DOHH2 (cell line): Measurements from ENCODE around the gene DUSP10.

ENCODE experiments used
- H3F3A ChIP-seq: fragments of 200-600 bp; sonication (generic), shearing (Covaris generic); 2 replicates; pipeline ENCODE4 v1.6.0; 2016; ENCODE audit warnings: antibody characterized with exemption, mild to moderate bottlenecking; ENCODE audit not compliant: control insufficient read depth, insufficient read depth
- H3K27ac ChIP-seq: fragments of 200-600 bp; sonication (generic); 2 replicates; pipeline ENCODE4 v1.5.1; 2014; ENCODE audit warnings: low read depth, mild to moderate bottlenecking, low read length, moderate library complexity
- H3K27me3 ChIP-seq: fragments of 200-600 bp; sonication (generic); 2 replicates; pipeline ENCODE4 v1.6.1; 2014; ENCODE audit warnings: mild to moderate bottlenecking, low read length, mixed read lengths; ENCODE audit not compliant: control insufficient read depth
- H3K36me3 ChIP-seq: fragments of 200-600 bp; sonication (generic); 2 replicates; pipeline ENCODE4 v1.6.1; 2014; ENCODE audit warnings: mild to moderate bottlenecking, low read length, moderate library complexity, mixed read lengths; ENCODE audit not compliant: control insufficient read depth
- H3K4me1 ChIP-seq: fragments of 200-600 bp; sonication (generic); 2 replicates; pipeline ENCODE4 v1.6.1; 2014; ENCODE audit warnings: mild to moderate bottlenecking, low read length, mixed read lengths; ENCODE audit not compliant: control insufficient read depth
- H3K4me2 ChIP-seq: fragments of 200-600 bp; sonication (generic); 2 replicates; pipeline ENCODE4 v1.6.0; 2014; ENCODE audit warnings: mild to moderate bottlenecking, low read length, moderate library complexity
- H3K4me3 ChIP-seq: fragments of 200-600 bp; sonication (generic); 2 replicates; pipeline ENCODE4 v1.5.1; 2014; ENCODE audit warnings: mild to moderate bottlenecking, low read length, mixed read lengths
- H3K79me2 ChIP-seq: fragments of 200-600 bp; sonication (generic); 2 replicates; pipeline ENCODE4 v1.6.1; 2014; ENCODE audit warnings: mild to moderate bottlenecking, low read length, mixed read lengths; ENCODE audit not compliant: control insufficient read depth
- H3K9me2 ChIP-seq: fragments of 200-600 bp; sonication (generic); replicated peaks from 2 replicates; pipeline ENCODE4 v1.6.1; 2014; ENCODE audit warnings: mild to moderate bottlenecking, low read length, mixed read lengths; ENCODE audit not compliant: control insufficient read depth
- H3K9me3 ChIP-seq: fragments of 200-600 bp; sonication (generic); 2 replicates; pipeline ENCODE4 v1.6.1; 2014; ENCODE audit warnings: antibody characterized with exemption, low read length, mixed read lengths; ENCODE audit not compliant: control insufficient read depth, insufficient read depth
- H4K20me1 ChIP-seq: fragments of 200-600 bp; sonication (generic); 2 replicates; pipeline ENCODE4 v1.6.0; 2014; ENCODE audit warnings: low read depth, mild to moderate bottlenecking, antibody characterized with exemption, low read length, moderate library complexity; ENCODE audit not compliant: control insufficient read depth, insufficient read depth
- EZH2phosphoT487 ChIP-seq: fragments of 200-600 bp; sonication (generic); IDR thresholded peaks from 2 replicates; pipeline ENCODE4 v1.6.1; 2017; ENCODE audit warnings: borderline replicate concordance, mild to moderate bottlenecking, antibody characterized with exemption, low read length, moderate library complexity, mixed read lengths
- TF ChIP-seq, protein P1 (sequence below): fragments of 200-600 bp; sonication (generic); IDR thresholded peaks from one replicate; pipeline ENCODE4 v1.5.1; 2014; ENCODE audit warnings: antibody characterized with exemption, mild to moderate bottlenecking, low read depth, low read length; ENCODE audit not compliant: poor library complexity, severe bottlenecking

Gene DUSP10

DNA sequence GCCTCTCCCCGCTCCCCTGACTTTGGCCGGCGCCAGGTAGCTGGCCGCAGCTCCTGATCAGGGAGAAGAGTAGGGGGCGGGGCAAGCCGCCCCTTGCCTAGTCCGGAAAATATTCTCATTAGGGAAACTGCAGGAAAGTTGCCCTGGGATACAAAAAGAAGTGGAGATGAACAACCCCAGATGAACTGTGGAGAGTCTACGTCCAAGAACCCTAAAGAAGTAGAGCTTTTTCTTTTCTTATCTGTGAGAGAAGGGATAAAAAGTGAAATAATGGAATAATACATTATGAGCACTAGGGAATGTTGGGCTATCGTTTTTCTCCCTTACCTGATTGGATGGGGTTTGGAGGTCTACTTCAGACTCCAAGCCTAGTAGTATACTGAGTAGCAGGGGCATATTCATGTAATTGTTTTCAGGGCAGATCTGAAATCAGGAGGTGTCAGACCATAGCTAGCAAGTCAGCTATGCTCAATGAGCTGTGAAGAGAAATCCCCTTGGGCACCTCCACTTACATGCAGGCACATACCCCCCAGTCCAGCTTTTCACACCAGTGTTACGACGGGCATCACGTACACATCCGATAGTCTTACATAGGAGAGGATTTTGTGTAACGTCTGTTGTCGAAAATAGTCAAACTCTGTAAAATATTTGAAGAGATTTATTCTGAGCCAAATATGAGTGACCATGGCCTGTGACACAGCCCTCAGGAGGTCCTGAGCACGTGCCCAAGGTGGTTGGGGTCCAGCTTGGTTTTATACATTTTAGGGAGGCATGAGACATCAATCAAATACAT is 1.7 kb upstream of the DUSP10 start:
- TF ChIP-seq, protein P1, sequence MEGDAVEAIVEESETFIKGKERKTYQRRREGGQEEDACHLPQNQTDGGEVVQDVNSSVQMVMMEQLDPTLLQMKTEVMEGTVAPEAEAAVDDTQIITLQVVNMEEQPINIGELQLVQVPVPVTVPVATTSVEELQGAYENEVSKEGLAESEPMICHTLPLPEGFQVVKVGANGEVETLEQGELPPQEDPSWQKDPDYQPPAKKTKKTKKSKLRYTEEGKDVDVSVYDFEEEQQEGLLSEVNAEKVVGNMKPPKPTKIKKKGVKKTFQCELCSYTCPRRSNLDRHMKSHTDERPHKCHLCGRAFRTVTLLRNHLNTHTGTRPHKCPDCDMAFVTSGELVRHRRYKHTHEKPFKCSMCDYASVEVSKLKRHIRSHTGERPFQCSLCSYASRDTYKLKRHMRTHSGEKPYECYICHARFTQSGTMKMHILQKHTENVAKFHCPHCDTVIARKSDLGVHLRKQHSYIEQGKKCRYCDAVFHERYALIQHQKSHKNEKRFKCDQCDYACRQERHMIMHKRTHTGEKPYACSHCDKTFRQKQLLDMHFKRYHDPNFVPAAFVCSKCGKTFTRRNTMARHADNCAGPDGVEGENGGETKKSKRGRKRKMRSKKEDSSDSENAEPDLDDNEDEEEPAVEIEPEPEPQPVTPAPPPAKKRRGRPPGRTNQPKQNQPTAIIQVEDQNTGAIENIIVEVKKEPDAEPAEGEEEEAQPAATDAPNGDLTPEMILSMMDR = no peak
- TF ChIP-seq EZH2phosphoT487 = no peak
- H3K36me3 ChIP-seq = no peaks in the 10 kb centered on the region
- no peaks in the 10 kb centered on the region for H4K20me1 ChIP-seq
- peaks cover 19% of the 10 kb centered on the region for H3K4me1 ChIP-seq
- H3F3A ChIP-seq = 0 out of 2 replicates have a peak, but pooled peaks cover 2% of the 10 kb centered on the region
- no peaks in the 10 kb centered on the region for H3K9me2 ChIP-seq
- H3K9me3 ChIP-seq = no peaks in the 10 kb centered on the region
- peak overlapping the region; percentile 89 for H3K4me2 ChIP-seq
- H3K4me3 ChIP-seq = peak overlapping the region; percentile 93
- peaks cover 14% of the 10 kb centered on the region for H3K27me3 ChIP-seq
- H3K27ac ChIP-seq = peak overlapping the region; percentile 83
- H3K79me2 ChIP-seq = no peaks in the 10 kb centered on the region

DNA sequence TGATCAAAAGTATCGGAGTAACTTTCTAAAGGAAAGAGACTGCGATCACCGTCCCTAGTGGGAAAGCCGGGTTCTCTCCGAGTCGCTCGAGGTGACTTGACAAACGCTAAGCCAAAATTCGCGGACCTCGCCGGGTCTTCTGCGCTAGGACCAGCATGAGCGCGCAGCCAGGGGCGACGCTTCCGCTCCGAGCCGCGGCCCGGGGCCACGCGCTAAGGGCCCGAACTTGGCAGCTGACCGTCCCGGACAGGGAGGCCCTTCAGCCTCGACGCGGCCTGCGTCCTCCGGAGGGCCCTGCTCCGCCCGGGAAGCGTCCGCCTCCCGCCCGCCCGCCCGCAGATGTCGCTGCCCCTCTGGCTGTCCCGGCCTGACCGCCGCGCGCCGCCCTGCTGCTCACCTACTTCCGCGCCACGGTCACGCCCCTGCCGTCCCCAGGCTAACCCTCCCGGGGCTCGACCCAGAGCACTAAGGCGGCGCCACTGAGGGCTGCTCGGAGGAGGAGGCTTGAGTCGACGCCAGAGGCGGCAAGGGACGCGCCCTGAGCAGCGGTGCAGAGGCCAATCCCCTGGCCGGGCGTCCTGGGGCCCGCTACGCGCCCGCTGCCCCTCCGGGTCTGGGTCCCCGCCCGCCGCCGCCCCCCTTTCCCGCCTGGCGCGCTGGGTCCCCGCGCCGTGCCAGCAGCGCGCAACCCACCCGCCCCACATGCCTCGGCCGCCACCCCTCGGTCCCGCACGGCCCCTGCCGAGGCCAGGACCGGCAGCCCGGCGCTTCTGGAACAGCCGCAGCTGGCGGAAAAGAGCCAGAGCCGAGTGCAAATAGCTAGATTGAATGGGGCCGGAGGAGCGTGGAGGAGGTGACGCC is 896 bp upstream of the DUSP10 start:
- peak overlapping the region; percentile 93 for H3K4me3 ChIP-seq
- H3K27ac ChIP-seq = peak overlapping the region; percentile 83
- no peaks in the 10 kb centered on the region for H3K9me2 ChIP-seq
- H3K36me3 ChIP-seq = no peaks in the 10 kb centered on the region
- H3F3A ChIP-seq = 0 out of 2 replicates have a peak, but pooled peaks cover 2% of the 10 kb centered on the region
- H3K9me3 ChIP-seq = no peaks in the 10 kb centered on the region
- H3K4me1 ChIP-seq = peaks cover 19% of the 10 kb centered on the region
- H4K20me1 ChIP-seq = no peaks in the 10 kb centered on the region
- peak overlapping the region; percentile 89 for H3K4me2 ChIP-seq
- H3K27me3 ChIP-seq = peaks cover 14% of the 10 kb centered on the region
- TF ChIP-seq, protein P1 = peak; percentile 0
- TF ChIP-seq EZH2phosphoT487 = no peak
- H3K79me2 ChIP-seq = no peaks in the 10 kb centered on the region

DNA sequence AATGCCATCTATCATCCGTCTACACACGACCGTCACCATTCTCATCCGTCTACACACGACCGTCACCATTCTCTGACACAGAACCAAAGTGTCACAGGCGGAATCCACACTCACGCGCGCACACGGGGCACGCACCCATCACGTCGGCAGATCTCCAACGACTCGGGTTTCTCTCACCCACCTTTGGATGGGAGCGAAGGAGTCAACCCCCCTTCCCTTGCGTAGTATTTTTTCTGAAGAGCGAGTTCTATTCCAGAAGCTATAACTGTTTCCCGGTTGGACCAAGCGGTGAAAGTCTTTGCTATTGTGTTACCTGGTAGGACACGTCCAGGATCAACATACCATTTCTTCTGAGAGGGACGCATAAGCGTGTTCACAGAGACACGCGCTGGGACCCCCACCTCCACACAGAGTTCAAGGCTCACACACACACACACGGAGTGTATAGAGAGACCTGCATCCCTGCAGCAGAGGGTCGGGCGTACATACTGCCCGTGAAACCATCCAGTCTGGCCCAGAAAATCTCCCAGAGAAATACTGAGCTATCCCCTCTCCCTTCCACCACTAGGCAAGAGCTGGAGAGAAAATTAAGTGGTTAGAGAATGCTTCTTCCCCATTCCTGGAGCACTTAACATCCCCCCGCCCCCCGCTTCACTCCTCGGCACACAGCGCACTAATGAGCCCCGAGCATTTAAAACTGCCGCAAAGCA is 741 bp downstream of the DUSP10 start:
- Histone ChIP-seq H3K4me1 (peaks cover 19% of the 10 kb centered on the region), H3F3A (0 out of 2 replicates have a peak, but pooled peaks cover 2% of the 10 kb centered on the region), H3K27ac (peak overlapping the region; percentile 40; the same call in 1 of the 2 replicates), H3K79me2 (no peaks in the 10 kb centered on the region), H3K9me2 (no peaks in the 10 kb centered on the region), H3K4me2 (peak overlapping the region; percentile 89), H3K36me3 (no peaks in the 10 kb centered on the region), H3K4me3 (peak overlapping the region; percentile 93), H3K27me3 (peaks cover 14% of the 10 kb centered on the region), H4K20me1 (no peaks in the 10 kb centered on the region), H3K9me3 (no peaks in the 10 kb centered on the region)
- TF ChIP-seq, protein P1 = no peak
- no peak for TF ChIP-seq EZH2phosphoT487
